Left renal cortex interstitium (tissue), 4 donors: ENCODE measurements around the gene MCF2L. TPM values are rescaled to one million over a fixed set of nuclear protein-coding genes. Genes with fewer than 3 reads are reported as not detected.
"Not testable (repeated sequence)": the region's sequence is repeated elsewhere in the genome, so short reads cannot be mapped to it uniquely, and the experiment has no call there.

Experiments
- DNase-seq, 4 donors: peaks; one replicate each; pipeline ENCODE4 v3.0.0-alpha.2; 2013; ENCODE audit warnings: low read depth in 4 of 4, low spot score in 2 of 4, missing footprints in 1 of 4
- polyA plus RNA-seq, 4 donors: library from polyadenylated mRNA; unstranded; fragments of 120-200 nt; gene quantifications; one replicate each; pipeline ENCODE4 v1.2.1, GENCODE V29; 2013; ENCODE audit not compliant: insufficient read length in 4 of 4

Gene MCF2L
- polyA plus RNA-seq, 4 donors = 23.3 to 45.1 (median 38.1) TPM

GRCh38 chr13:113029487-113030258 lies 60.7 kb downstream of the MCF2L start:
- DNase-seq = no peak

GRCh38 chr13:113030259-113030640 lies 61.2 kb downstream of the MCF2L start:
- not testable (repeated sequence) for DNase-seq

- DNase-seq = no peak
Observed at GRCh38 chr13:113031465-113031864, 62.5 kb downstream of the MCF2L start.

- DNase-seq = no peak
Observed at GRCh38 chr13:113032291-113032690, 63.3 kb downstream of the MCF2L start.

- DNase-seq = no peak
Observed at GRCh38 chr13:113033054-113033850, 64.2 kb downstream of the MCF2L start.

GRCh38 chr13:113034451-113035212 lies 65.6 kb downstream of the MCF2L start:
- no peak for DNase-seq

GRCh38 chr13:113035213-113035800 lies 66.3 kb downstream of the MCF2L start:
- DNase-seq = no peak

- DNase-seq = no peak
Observed at GRCh38 chr13:113036401-113036800, 67.4 kb downstream of the MCF2L start.

- no peak for DNase-seq
Observed at GRCh38 chr13:113040031-113040430, 71.0 kb downstream of the MCF2L start.

GRCh38 chr13:113040597-113041292 lies 71.7 kb downstream of the MCF2L start:
- no peak for DNase-seq

GRCh38 chr13:113041293-113041690 lies 72.3 kb downstream of the MCF2L start:
- DNase-seq = no peak

GRCh38 chr13:113041896-113042295 lies 72.9 kb downstream of the MCF2L start:
- no peak for DNase-seq

- no peak for DNase-seq
Observed at GRCh38 chr13:113042456-113042855, 73.4 kb downstream of the MCF2L start.

- no peak for DNase-seq
Observed at GRCh38 chr13:113043001-113043630, 74.1 kb downstream of the MCF2L start.

- DNase-seq = no peak
Observed at GRCh38 chr13:113043931-113044330, 74.9 kb downstream of the MCF2L start.

- no peak for DNase-seq
Observed at GRCh38 chr13:113044391-113045114, 75.5 kb downstream of the MCF2L start.

GRCh38 chr13:113045251-113046127 lies 76.5 kb downstream of the MCF2L start:
- DNase-seq = no peak
